Measurements from ENCODE around the gene RFT1. TPM values are rescaled to one million over a fixed set of nuclear protein-coding genes. Genes with fewer than 3 reads are reported as not detected.

Gene RFT1
- total RNA-seq, 1 donor from 2014 or later: 32.4 TPM

- Mint-ChIP-seq H3K4me1 (peaks cover 9% of the 10 kb centered on the region), H3K36me3 (ENCODE audit: low read depth) (no peaks in the 10 kb centered on the region), H3K27me3 (ENCODE audit: low read depth) (no peaks in the 10 kb centered on the region), H3K4me3 (no peak overlapping the region), H3K27ac (ENCODE audit: unreplicated experiment) (no peak overlapping the region), H3K9me3 (no peaks in the 10 kb centered on the region)
- no peak for DNase-seq (ENCODE audit: low read depth, low spot score)
- no peak for TF ChIP-seq CTCF (conservative IDR thresholded peaks at IDR 0.05)
Measured at GRCh38 chr3:53140847-53141845, 10.9 kb upstream of the RFT1 start.

- Mint-ChIP-seq H3K27ac (ENCODE audit: unreplicated experiment) (peak overlapping the region; percentile 4), H3K36me3 (ENCODE audit: low read depth) (no peaks in the 10 kb centered on the region), H3K4me3 (no peak overlapping the region), H3K4me1 (peaks cover 9% of the 10 kb centered on the region), H3K27me3 (ENCODE audit: low read depth) (no peaks in the 10 kb centered on the region), H3K9me3 (no peaks in the 10 kb centered on the region)
- TF ChIP-seq CTCF (conservative IDR thresholded peaks at IDR 0.05): no peak
- DNase-seq (ENCODE audit: low read depth, low spot score): no peak
Measured at GRCh38 chr3:53139906-53140846, 9.9 kb upstream of the RFT1 start.

- H3K4me3 Mint-ChIP-seq: no peak overlapping the region
- H3K27me3 Mint-ChIP-seq (ENCODE audit: low read depth): no peaks in the 10 kb centered on the region
- H3K27ac Mint-ChIP-seq (ENCODE audit: unreplicated experiment): no peak overlapping the region
- TF ChIP-seq CTCF (conservative IDR thresholded peaks at IDR 0.05): no peak
- H3K9me3 Mint-ChIP-seq: no peaks in the 10 kb centered on the region
- peaks cover 9% of the 10 kb centered on the region for H3K4me1 Mint-ChIP-seq
- no peaks in the 10 kb centered on the region for H3K36me3 Mint-ChIP-seq (ENCODE audit: low read depth)
- no peak for DNase-seq (ENCODE audit: low read depth, low spot score)
Measured at GRCh38 chr3:53137835-53138446, 7.7 kb upstream of the RFT1 start.

- H3K4me1 Mint-ChIP-seq: peaks cover 9% of the 10 kb centered on the region
- no peak overlapping the region for H3K4me3 Mint-ChIP-seq
- no peaks in the 10 kb centered on the region for H3K9me3 Mint-ChIP-seq
- no peak for TF ChIP-seq CTCF (conservative IDR thresholded peaks at IDR 0.05)
- H3K27ac Mint-ChIP-seq (ENCODE audit: unreplicated experiment): no peak overlapping the region
- H3K27me3 Mint-ChIP-seq (ENCODE audit: low read depth): no peaks in the 10 kb centered on the region
- DNase-seq (ENCODE audit: low read depth, low spot score): no peak
- no peaks in the 10 kb centered on the region for H3K36me3 Mint-ChIP-seq (ENCODE audit: low read depth)
Measured at GRCh38 chr3:53137221-53137620, 7.0 kb upstream of the RFT1 start.

- Mint-ChIP-seq H3K4me1 (peaks cover 18% of the 10 kb centered on the region), H3K27me3 (ENCODE audit: low read depth) (no peaks in the 10 kb centered on the region), H3K4me3 (peak overlapping the region; percentile 23), H3K27ac (ENCODE audit: unreplicated experiment) (no peak overlapping the region), H3K9me3 (no peaks in the 10 kb centered on the region), H3K36me3 (ENCODE audit: low read depth) (no peaks in the 10 kb centered on the region)
- TF ChIP-seq CTCF (conservative IDR thresholded peaks at IDR 0.05): peak; percentile 71
- DNase-seq (ENCODE audit: low read depth, low spot score): peak; percentile 56
Measured at GRCh38 chr3:53134631-53135232, 4.5 kb upstream of the RFT1 start.

Data from neural crest cell (in vitro differentiated cells).